Endodermal cell (in vitro differentiated cells): ENCODE results near the gene SCEL. TPM values are rescaled to one million over a fixed set of nuclear protein-coding genes. Genes with fewer than 3 reads are reported as not detected.

Source experiments
- DNase-seq: peaks from one replicate; pipeline ENCODE4 v3.0.0-alpha.2; 2017
- H3K27ac ChIP-seq: 2 replicates; pipeline ENCODE4 v1.5.1; 2013; ENCODE audit warnings: mild to moderate bottlenecking, low read depth, low read length, moderate library complexity
- H3K27me3 ChIP-seq: 2 replicates; pipeline ENCODE4 v1.6.1; 2013; ENCODE audit warnings: mild to moderate bottlenecking, low read length, moderate library complexity; ENCODE audit not compliant: insufficient read depth, control insufficient read depth, poor library complexity, severe bottlenecking
- H3K36me3 ChIP-seq: 2 replicates; pipeline ENCODE4 v1.7.0; 2013; ENCODE audit warnings: mild to moderate bottlenecking, low read length, moderate library complexity; ENCODE audit not compliant: control insufficient read depth, insufficient read depth
- H3K4me1 ChIP-seq: one replicate; pipeline ENCODE4 v1.7.0; 2013; ENCODE audit warnings: low read length; ENCODE audit not compliant: control insufficient read depth, insufficient read depth
- H3K4me3 ChIP-seq: 2 replicates; pipeline ENCODE4 v1.5.1; 2013; ENCODE audit warnings: mild to moderate bottlenecking, low read length, moderate library complexity
- H3K9ac ChIP-seq: 2 replicates; pipeline ENCODE4 v1.6.1; 2013; ENCODE audit warnings: mild to moderate bottlenecking, low read length, moderate library complexity; ENCODE audit not compliant: poor library complexity, severe bottlenecking; ENCODE audit errors: extremely low read depth
- H3K9me3 ChIP-seq: 2 replicates; pipeline ENCODE4 v1.6.1; 2013; ENCODE audit warnings: mild to moderate bottlenecking, low read length, moderate library complexity; ENCODE audit not compliant: control insufficient read depth
- H3K27ac Mint-ChIP-seq: 2 replicates; pipeline ENCODE4 v1.8.0; 2020; ENCODE audit warnings: mixed read lengths
- H3K27me3 Mint-ChIP-seq: 2 replicates; pipeline ENCODE4 v1.8.0; 2021; ENCODE audit warnings: mild to moderate bottlenecking, mixed read lengths; ENCODE audit not compliant: insufficient read depth
- H3K36me3 Mint-ChIP-seq: 2 replicates; pipeline ENCODE4 v1.8.0; 2020; ENCODE audit warnings: low read depth, mixed read lengths
- H3K4me1 Mint-ChIP-seq: 2 replicates; pipeline ENCODE4 v1.8.0; 2020; ENCODE audit warnings: mixed read lengths
- H3K4me3 Mint-ChIP-seq: 2 replicates; pipeline ENCODE4 v1.8.0; 2020; ENCODE audit warnings: mild to moderate bottlenecking, moderate library complexity, mixed read lengths
- H3K9me3 Mint-ChIP-seq: 2 replicates; pipeline ENCODE4 v1.8.0; 2020; ENCODE audit warnings: mild to moderate bottlenecking, mixed read lengths
- CTCF ChIP-seq: fragments of 200-600 bp; sonication (generic); conservative IDR thresholded peaks from 2 replicates; pipeline ENCODE4 v1.5.0; 2021; ENCODE audit warnings: antibody characterized with exemption, mild to moderate bottlenecking
- WGBS, 2 experiments: methylation state at CpG; one replicate each; pipeline versions ENCODE4 v1.1.5 to v1.1.7; 2013; ENCODE audit warnings: missing lambda C conversion rate in 2 of 2, mixed read lengths in 1 of 2; ENCODE audit not compliant: insufficient coverage in 1 of 2, insufficient read length in 1 of 2; 5-methylcytosine and 5-hydroxymethylcytosine counted together
- total RNA-seq, 2 donors: library from RNA; stranded (reverse); fragmentation: NEBNext Ultra II Directional in 1 of 2; extraction: Animal tissue kit (Norgen Biotek cat#: 25700) in 1 of 2; gene quantifications; 2 replicates in 1 of 2; 3 replicates in 1 of 2; pipeline ENCODE4 v1.2.1, GENCODE V29; 2021

Gene SCEL
- total RNA-seq, 2 donors from 2014 or later, result 0.18 TPM; not detected in 1

- H3K4me3 Mint-ChIP-seq, result no peak overlapping the region
Observed at GRCh38 chr13:77555246-77555645, 19.7 kb downstream of the SCEL start.

GRCh38 chr13:77558016-77558415 lies 22.5 kb downstream of the SCEL start:
- WGBS, 2 experiments, result 88 to 94% methylated on average over 2 to 3 of the region's 3 CpGs
- Histone ChIP-seq H3K27me3 (no peaks in the 10 kb centered on the region), H3K27ac (no peak overlapping the region), H3K9ac (no peak overlapping the region), H3K4me3 (no peak overlapping the region), H3K4me1 (no peaks in the 10 kb centered on the region), H3K9me3 (no peaks in the 10 kb centered on the region), H3K36me3 (no peaks in the 10 kb centered on the region)
- Mint-ChIP-seq H3K4me3 (no peak overlapping the region), H3K27me3 (peaks cover 2% of the 10 kb centered on the region), H3K36me3 (no peaks in the 10 kb centered on the region), H3K4me1 (no peaks in the 10 kb centered on the region), H3K27ac (no peak overlapping the region), H3K9me3 (no peaks in the 10 kb centered on the region)
- TF ChIP-seq CTCF, result no peak
- no peak for DNase-seq

More at GRCh38 chr13:77555246-77555645, 19.7 kb downstream of the SCEL start:
- Histone ChIP-seq H3K9ac (no peak overlapping the region), H3K9me3 (no peaks in the 10 kb centered on the region), H3K27ac (no peak overlapping the region), H3K4me1 (no peaks in the 10 kb centered on the region), H3K4me3 (no peak overlapping the region), H3K36me3 (no peaks in the 10 kb centered on the region), H3K27me3 (no peaks in the 10 kb centered on the region)
- Mint-ChIP-seq H3K9me3 (no peaks in the 10 kb centered on the region), H3K27me3 (peaks cover under 1% of the 10 kb centered on the region), H3K4me1 (no peaks in the 10 kb centered on the region), H3K27ac (no peak overlapping the region), H3K36me3 (no peaks in the 10 kb centered on the region)
- 88 to 96% methylated on average over 3 to 4 of the region's 4 CpGs for WGBS, 2 experiments
- TF ChIP-seq CTCF, result no peak
- DNase-seq, result no peak

- H3K27me3 Mint-ChIP-seq, result peaks cover 2% of the 10 kb centered on the region
- Histone ChIP-seq H3K4me1 (no peaks in the 10 kb centered on the region), H3K4me3 (no peak overlapping the region), H3K9ac (no peak overlapping the region), H3K27me3 (no peaks in the 10 kb centered on the region), H3K36me3 (no peaks in the 10 kb centered on the region), H3K9me3 (no peaks in the 10 kb centered on the region), H3K27ac (no peak overlapping the region)
- no peak for DNase-seq
- H3K36me3 Mint-ChIP-seq, result no peaks in the 10 kb centered on the region
- WGBS, 2 experiments, result 67% methylated on average over 1 of the region's 1 CpG; no CpG with 5 or more reads in 1 of the 2 experiments
- no peak overlapping the region for H3K4me3 Mint-ChIP-seq
- no peak for TF ChIP-seq CTCF
- H3K27ac Mint-ChIP-seq, result no peak overlapping the region
- H3K4me1 Mint-ChIP-seq, result no peaks in the 10 kb centered on the region
- no peaks in the 10 kb centered on the region for H3K9me3 Mint-ChIP-seq
Observed at GRCh38 chr13:77563111-77563510, 27.6 kb downstream of the SCEL start.
